ENCODE results near the gene CGB3. TPM values are rescaled to one million over a fixed set of nuclear protein-coding genes. Genes with fewer than 3 reads are reported as not detected.

The CGB3 gene
- polyA plus RNA-seq, 1 of the 3 experiments (the other 2 are of a cell fraction): 0.10 TPM

DNA sequence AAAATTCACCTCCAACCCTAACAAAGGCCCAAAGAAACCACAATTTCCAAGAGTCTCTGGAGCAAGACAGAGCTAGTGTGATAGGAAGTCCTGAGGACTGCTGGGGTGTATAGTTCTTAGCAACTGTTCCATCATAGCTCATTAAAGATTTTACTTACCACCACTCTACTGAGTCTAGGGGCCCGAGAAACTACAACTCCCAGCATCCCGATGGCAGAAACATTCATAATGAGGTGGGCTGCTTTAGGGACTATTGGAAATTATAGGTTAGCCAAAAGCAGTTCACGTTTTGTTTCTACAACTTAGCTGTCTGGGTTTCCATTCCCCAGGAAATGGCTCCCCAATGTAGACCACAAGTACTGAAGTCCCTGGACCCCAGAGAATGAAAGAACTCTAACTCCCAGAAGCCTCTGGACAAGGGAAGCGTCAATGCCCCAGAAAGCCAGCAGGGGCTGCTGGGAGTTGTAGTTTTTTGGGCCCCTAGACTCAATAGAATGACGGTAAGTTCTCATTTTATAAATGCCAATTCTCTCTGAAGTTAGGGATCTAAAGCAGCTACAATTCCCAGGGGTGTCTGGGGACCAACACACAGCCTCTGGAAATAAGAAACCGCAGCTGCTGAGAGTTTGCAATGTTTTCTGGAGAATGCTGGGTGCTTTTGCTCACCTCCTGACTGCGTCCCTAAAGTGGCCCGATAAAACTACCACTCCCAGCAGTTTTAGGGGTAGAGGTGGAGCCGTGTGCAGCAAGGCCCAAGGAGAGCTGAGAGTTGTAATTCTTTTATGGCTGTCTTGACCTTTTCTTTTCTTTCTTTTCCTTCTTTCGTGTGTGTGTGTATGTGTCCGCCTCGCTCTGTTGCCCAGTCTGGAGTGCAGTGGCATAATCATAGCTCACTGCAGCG, 47.9 kb downstream of the CGB3 start (continued):
- TF ChIP-seq RAD21 (IDR thresholded peaks at IDR 0.05; ENCODE audit: low read length) (no peak), GATA2 (CRISPR knock-in tag; IDR thresholded peaks at IDR 0.05) (no peak), CHD2 (IDR thresholded peaks at IDR 0.05; ENCODE audit: low read length, partially characterized antibody) (peak; percentile 72), EP300 (IDR thresholded peaks at IDR 0.05; ENCODE audit: borderline replicate concordance in 1 of 2, low read depth in 1 of 2, low read length in 1 of 2) (no peak), TEAD4 (IDR thresholded peaks at IDR 0.05; ENCODE audit: borderline replicate concordance, insufficient read depth) (no peak)
- TF ChIP-seq, protein P1, sequence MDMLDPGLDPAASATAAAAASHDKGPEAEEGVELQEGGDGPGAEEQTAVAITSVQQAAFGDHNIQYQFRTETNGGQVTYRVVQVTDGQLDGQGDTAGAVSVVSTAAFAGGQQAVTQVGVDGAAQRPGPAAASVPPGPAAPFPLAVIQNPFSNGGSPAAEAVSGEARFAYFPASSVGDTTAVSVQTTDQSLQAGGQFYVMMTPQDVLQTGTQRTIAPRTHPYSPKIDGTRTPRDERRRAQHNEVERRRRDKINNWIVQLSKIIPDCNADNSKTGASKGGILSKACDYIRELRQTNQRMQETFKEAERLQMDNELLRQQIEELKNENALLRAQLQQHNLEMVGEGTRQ (IDR thresholded peaks at IDR 0.05; ENCODE audit: borderline replicate concordance, low read depth, low read length): no peak

Small RNAs within 50 kb of the gene (small RNA-seq; reads per million reads assigned to genes)
- 0 to 0.64 (median 0) reads per million in 7 experiments for gene MIR6798

Other genes starting within 250 kb of the CGB3 start
- 70.6 and 71.6 TPM in 2 replicates for gene BCAT2, start 213.3 kb downstream of the CGB3 start, polyA plus RNA-seq (2012; rRNA removed)
- gene HSD17B14, start 187.8 kb downstream of the CGB3 start, polyA plus RNA-seq (2012; rRNA removed): 27.9 and 29.7 TPM in 2 replicates
- gene PLEKHA4, start 155.7 kb downstream of the CGB3 start, polyA plus RNA-seq (2012; rRNA removed): 4.7 and 5.6 TPM in 2 replicates
- 62.3 and 73.7 TPM in 2 replicates for gene PPP1R15A, start 151.9 kb downstream of the CGB3 start, polyA plus RNA-seq (2012; rRNA removed)
- 0.03 and 0.08 TPM in 2 replicates for gene TULP2, start 125.6 kb downstream of the CGB3 start, polyA plus RNA-seq (2012; rRNA removed)
- 259 and 397 TPM in 2 replicates for gene NUCB1, start 124.0 kb downstream of the CGB3 start, polyA plus RNA-seq (2012; rRNA removed)
- 0.31 and 0.72 TPM in 2 replicates for gene DHDH, start 90.6 kb downstream of the CGB3 start, polyA plus RNA-seq (2012; rRNA removed)
- gene BAX, start 69.5 kb downstream of the CGB3 start, polyA plus RNA-seq (2012; rRNA removed): 278 and 640 TPM in 2 replicates
- gene FTL, start 59.0 kb downstream of the CGB3 start, polyA plus RNA-seq (2012; rRNA removed): 587 and 875 TPM in 2 replicates
- 24.1 and 25.3 TPM in 2 replicates for gene GYS1, start 31.0 kb downstream of the CGB3 start, polyA plus RNA-seq (2012; rRNA removed)
- 411 and 459 TPM in 2 replicates for gene RUVBL2, start 30.4 kb downstream of the CGB3 start, polyA plus RNA-seq (2012; rRNA removed)
- gene LHB, start 7.2 kb downstream of the CGB3 start, polyA plus RNA-seq (2012; rRNA removed): 0.13 and 0.23 TPM in 2 replicates
- gene CGB2, start 7.6 kb upstream of the CGB3 start, polyA plus RNA-seq (2012; rRNA removed): 0.50 and 0.64 TPM in 2 replicates
- not detected in 2 replicates for gene CGB1, start 12.6 kb upstream of the CGB3 start, polyA plus RNA-seq (2012; rRNA removed)
- 0.11 and 0.16 TPM in 2 replicates for gene CGB5, start 19.5 kb upstream of the CGB3 start, polyA plus RNA-seq (2012; rRNA removed)
- gene CGB8, start 24.8 kb upstream of the CGB3 start, polyA plus RNA-seq (2012; rRNA removed): 0.13 TPM in 1 of 2 replicates, not detected in the other
- 2.0 and 2.1 TPM in 2 replicates for gene CGB7, start 33.4 kb upstream of the CGB3 start, polyA plus RNA-seq (2012; rRNA removed)
- gene NTF4, start 40.5 kb upstream of the CGB3 start, polyA plus RNA-seq (2012; rRNA removed): 0.66 and 1.6 TPM in 2 replicates
- gene KCNA7, start 48.4 kb upstream of the CGB3 start, polyA plus RNA-seq (2012; rRNA removed): 0.02 TPM in 1 of 2 replicates, not detected in the other
- gene SNRNP70, start 61.1 kb upstream of the CGB3 start, polyA plus RNA-seq (2012; rRNA removed): 272 and 359 TPM in 2 replicates
- gene LIN7B, start 90.0 kb upstream of the CGB3 start, polyA plus RNA-seq (2012; rRNA removed): 20.8 and 21.1 TPM in 2 replicates
- 2.6 and 3.0 TPM in 2 replicates for gene C19orf73, start 94.8 kb upstream of the CGB3 start, polyA plus RNA-seq (2012; rRNA removed)
- 5.7 and 5.8 TPM in 2 replicates for gene PPFIA3, start 95.2 kb upstream of the CGB3 start, polyA plus RNA-seq (2012; rRNA removed)
- not detected in 2 replicates for gene HRC, start 131.1 kb upstream of the CGB3 start, polyA plus RNA-seq (2012; rRNA removed)
- 16.9 and 20.6 TPM in 2 replicates for gene TRPM4, start 133.5 kb upstream of the CGB3 start, polyA plus RNA-seq (2012; rRNA removed)